Astrocyte of the cerebellum (primary cell): ENCODE results near the gene RACGAP1.

Source experiments
- DNase-seq: peaks from one replicate; pipeline ENCODE4 v3.0.0-alpha.2; 2011; ENCODE audit warnings: low read depth
- H3K4me3 ChIP-seq: 2 replicates; pipeline ENCODE4 v1.5.1; 2011; ENCODE audit warnings: mild to moderate bottlenecking, low read depth, low read length, moderate library complexity
- in situ Hi-C: cut with HindIII; loops from 2 replicates; pipeline ENCODE4 v1.10.0; 2017; ENCODE audit warnings: low sequenced_read_pairs
- TF ChIP-seq, protein P1 (sequence below): IDR thresholded peaks from 2 replicates; pipeline ENCODE4 v1.5.1; 2012; ENCODE audit warnings: low read length, low read depth, moderate library complexity, mild to moderate bottlenecking; ENCODE audit errors: missing control alignments

The RACGAP1 gene

DNA sequence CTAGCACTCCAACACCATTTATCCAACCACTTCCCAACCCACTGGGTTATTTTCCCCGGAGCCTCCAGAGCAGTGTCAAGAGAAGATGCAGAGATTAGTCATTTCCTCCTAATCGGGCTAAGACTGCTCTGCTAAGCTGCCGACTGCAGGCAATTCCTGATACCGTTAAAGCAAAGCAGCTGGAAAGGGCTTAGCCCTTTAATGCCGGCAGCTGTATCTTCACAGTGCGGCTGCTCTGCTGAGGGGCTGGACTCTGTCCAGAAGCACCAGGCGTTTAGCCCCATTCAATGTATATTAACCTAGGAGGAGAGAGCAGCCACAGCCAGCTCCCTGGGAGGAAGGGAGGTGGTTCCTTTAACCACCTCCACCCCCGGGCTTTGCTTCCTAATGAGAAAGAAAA lies 41.4 kb downstream of the RACGAP1 start:
- TF ChIP-seq, protein P1, sequence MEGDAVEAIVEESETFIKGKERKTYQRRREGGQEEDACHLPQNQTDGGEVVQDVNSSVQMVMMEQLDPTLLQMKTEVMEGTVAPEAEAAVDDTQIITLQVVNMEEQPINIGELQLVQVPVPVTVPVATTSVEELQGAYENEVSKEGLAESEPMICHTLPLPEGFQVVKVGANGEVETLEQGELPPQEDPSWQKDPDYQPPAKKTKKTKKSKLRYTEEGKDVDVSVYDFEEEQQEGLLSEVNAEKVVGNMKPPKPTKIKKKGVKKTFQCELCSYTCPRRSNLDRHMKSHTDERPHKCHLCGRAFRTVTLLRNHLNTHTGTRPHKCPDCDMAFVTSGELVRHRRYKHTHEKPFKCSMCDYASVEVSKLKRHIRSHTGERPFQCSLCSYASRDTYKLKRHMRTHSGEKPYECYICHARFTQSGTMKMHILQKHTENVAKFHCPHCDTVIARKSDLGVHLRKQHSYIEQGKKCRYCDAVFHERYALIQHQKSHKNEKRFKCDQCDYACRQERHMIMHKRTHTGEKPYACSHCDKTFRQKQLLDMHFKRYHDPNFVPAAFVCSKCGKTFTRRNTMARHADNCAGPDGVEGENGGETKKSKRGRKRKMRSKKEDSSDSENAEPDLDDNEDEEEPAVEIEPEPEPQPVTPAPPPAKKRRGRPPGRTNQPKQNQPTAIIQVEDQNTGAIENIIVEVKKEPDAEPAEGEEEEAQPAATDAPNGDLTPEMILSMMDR = peak; percentile 29
- in situ Hi-C loops = no loop called here
- DNase-seq = peak; percentile 62
- no peak overlapping the region for H3K4me3 ChIP-seq

DNA sequence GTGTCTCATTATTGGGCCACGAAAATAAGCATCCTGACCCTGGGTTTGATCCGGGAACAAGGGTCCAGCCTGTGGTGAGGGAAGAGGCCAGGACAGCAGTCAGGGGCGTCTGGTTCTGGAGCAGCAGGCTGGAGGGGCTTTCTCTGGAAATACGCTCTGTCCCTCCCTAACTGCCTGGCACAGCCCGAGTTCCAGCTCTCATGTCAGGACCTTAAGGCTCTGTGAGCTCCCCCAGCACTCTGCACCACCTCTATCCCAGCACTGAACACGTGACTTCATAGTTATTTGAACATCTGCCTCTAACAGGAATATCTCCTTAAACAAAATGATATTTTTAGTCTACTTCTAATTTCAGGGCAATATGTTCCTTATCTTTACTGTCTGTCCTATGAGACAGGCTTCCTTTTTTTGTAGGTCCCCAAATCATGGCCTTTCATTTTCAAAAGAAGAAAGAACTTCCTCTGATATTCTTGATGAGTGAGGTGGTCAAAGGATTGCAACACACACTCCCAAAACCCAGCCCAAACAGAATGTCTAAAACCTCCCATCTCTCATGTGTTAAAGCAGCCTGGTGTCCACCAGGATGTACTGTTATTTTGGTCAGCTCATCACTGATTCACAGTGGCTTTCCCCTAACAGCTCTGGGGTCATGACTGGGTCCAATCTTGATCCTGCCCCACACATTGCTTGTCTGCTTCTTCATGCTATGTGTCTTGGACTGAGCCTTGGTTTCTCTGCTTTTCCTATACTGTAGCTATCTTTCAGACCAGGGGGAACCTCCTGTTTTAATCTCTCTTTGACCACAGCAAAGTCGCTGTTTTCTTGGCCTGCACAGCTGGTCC lies 42.8 kb downstream of the RACGAP1 start:
- no peak overlapping the region for H3K4me3 ChIP-seq
- in situ Hi-C loops = no loop called here
- TF ChIP-seq, protein P1 = no peak
- DNase-seq = no peak

DNA sequence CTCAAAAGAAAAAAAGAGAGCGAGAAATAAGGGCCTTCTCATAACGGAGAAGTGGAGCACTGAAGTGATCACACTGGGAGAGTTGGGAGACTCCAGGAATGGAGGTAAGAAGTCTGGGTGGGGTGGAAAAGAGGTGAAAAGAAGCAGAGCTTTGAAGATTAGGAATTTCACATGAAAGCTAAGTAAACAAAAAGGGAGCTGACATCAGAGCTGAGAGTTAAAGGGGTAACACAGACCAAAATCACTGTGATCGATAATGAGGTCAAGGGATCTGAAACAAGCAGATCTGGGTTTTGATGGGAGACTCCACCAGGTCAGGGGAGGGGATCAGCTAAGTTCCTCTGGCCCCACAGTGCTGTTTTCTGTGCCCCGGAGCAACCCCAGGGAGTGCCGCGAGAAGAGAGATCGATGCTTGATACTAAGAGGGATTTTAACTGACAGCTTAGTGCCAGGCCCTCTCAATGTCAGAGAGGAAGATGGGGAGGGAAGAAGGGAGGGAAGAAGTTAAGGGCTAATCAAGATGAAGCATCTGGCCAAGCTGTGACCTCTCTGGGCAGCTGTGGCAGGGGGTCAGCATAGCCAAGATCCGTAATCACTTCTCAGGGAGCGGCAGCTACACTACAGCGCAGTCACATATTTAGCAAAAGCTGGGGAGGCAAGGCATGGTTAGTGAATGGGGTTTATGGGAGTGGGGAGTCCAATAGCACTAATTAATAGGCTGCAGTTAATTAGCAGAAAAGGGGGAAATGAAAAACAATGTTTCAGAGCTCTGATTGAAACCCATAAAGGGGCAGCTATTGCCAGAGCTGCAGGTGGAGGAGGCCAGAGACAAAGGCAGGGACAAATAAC lies 44.6 kb downstream of the RACGAP1 start:
- TF ChIP-seq, protein P1 = no peak
- in situ Hi-C loops = no loop called here
- no peak overlapping the region for H3K4me3 ChIP-seq
- DNase-seq = no peak

DNA sequence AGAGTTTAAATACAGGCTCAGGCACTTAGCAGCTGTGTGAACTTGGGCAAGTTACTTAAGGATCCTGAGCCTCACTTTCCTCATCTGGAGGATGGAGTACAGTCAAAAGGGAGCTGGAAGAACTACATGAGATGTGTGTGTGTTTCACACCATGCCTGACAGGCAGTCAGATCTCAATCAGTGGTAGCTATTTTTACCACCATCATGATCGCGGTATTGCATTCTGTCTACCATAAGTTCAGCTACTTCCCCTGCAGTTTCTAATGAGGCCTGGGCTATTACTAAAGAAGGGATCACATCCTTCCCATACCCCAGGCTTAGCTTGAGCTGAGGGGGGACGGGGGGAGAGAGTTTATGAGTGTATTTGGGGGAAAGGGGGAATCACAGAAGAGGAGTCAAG lies 45.5 kb downstream of the RACGAP1 start:
- no peak for DNase-seq
- no peak overlapping the region for H3K4me3 ChIP-seq
- TF ChIP-seq, protein P1 = no peak
- in situ Hi-C loops = no loop called here

DNA sequence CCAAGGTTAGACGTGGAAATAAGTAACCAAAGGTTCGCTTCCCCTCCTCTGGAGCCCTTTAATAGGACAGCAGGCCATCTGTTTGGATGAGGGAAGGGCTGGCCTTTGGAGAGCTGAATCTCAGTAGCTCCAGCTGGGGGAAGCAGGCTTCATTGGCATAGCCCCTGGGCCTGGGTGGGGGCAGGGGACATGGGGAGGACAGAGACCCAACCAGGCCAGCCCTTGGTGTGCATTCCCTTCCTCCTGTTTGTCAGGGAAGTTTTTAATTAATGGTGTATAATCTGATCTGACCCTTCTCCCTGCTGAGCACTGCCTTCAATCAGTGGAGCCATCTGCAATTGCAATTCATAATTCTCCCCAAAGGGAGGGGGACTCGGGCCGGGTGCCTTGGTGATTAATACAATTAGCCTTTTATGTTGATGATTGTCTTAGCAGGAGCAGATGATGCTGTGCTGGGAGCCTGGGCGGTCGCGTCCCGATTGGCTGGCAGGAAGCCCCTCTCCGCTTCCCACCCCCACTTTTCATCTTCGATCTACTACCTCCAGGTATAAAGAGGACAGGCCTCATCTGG lies 46.2 kb downstream of the RACGAP1 start:
- no peak for DNase-seq
- H3K4me3 ChIP-seq = no peak overlapping the region
- TF ChIP-seq, protein P1 = no peak
- in situ Hi-C loops = no loop called here

DNA sequence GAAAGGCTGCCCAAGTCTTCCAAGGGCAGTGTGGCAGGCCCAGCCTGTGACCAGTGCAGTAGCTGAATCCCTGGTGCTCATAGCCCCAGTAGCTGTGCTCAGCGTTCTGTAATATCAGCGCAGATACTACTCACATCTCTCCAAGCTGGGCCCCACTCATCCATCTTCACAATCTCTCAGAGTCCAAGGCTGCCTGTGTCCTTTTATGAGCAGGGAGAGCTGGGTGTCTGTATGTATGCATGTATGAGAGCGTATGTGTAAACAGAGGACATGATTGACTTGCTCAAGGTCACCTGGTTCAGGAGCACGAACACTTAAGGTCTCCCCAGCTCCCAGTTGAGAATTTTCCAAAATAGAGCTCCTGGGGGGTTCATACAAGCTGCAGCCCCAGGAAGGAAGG lies 47.2 kb downstream of the RACGAP1 start:
- in situ Hi-C loops = no loop called here
- DNase-seq = no peak
- TF ChIP-seq, protein P1 = no peak
- no peak overlapping the region for H3K4me3 ChIP-seq
